K562 (cell line): ENCODE results near the gene NBPF8. TPM values are rescaled to one million over a fixed set of nuclear protein-coding genes. Genes with fewer than 3 reads are reported as not detected.
A peak's percentile ranks its signal among the peaks of the same experiment; 100 is the strongest.
"Not testable (repeated sequence)": the region's sequence is repeated elsewhere in the genome, so short reads cannot be mapped to it uniquely, and the experiment has no call there.

Source experiments
- ATAC-seq: fragments of 200-7000 bp; cut with Tn5 transposase; 3 replicates; pipeline ENCODE4 v1.9.1; 2020; ENCODE audit warnings: moderate library complexity
- BruUV-seq: library from RNA; stranded (reverse); fragments of 400-500 nt; replicated peaks from 2 replicates; lab custom pipeline; 2021; lab: Mats Ljungman, UMichigan
- CTCF ChIA-PET: fragments of 300-600 bp; formaldehyde crosslinking; extraction: SDS; loops from one replicate; lab custom pipeline; 2021; ENCODE audit warnings: low intra/inter-chr PET ratio; lab: Yijun Ruan, JAX
- POLR2A ChIA-PET: fragments of 300-600, 350-650 bp; sonication (Branson Sonifier 250); formaldehyde crosslinking; extraction: SDS; loops from one replicate; lab custom pipeline; 2021; ENCODE audit warnings: antibody characterized with exemption, inconsistent platforms; lab: Yijun Ruan, JAX
- DNase-seq, 4 experiments: peaks; one replicate each; pipeline versions ENCODE4 v3.0.0 to v3.0.0-alpha.2; 2011 to 2018; ENCODE audit warnings: low spot score in 3 of 4, mixed read lengths in 3 of 4; ENCODE audit errors: extremely low read depth in 1 of 4
- FAIRE-seq: peaks from 2 replicates; lab custom pipeline; 2011; peaks lifted over from hg19 to GRCh38; lab: Jason Lieb, UNC
- H2AFZ ChIP-seq: 2 replicates; pipeline ENCODE4 v1.6.0; 2011; ENCODE audit warnings: low read depth, low read length, control low read depth, inconsistent platforms
- H3K27ac ChIP-seq: fragments of 200-600 bp; 3 replicates; pipeline ENCODE4 v1.8.0; 2011; ENCODE audit warnings: low read depth, mild to moderate bottlenecking, control low read depth, inconsistent platforms, low read length, moderate library complexity, mixed read lengths; ENCODE audit errors: extremely low read depth
- H3K27me3 ChIP-seq, 2 experiments: fragments of 300-600 bp in 1 of 2; 2 replicates in 1 of 2; 3 replicates in 1 of 2; pipeline versions ENCODE4 v1.6.0 to v1.8.0; 2011; ENCODE audit warnings: inconsistent platforms in 2 of 2, low read length in 2 of 2, mild to moderate bottlenecking in 1 of 2, mixed read lengths in 1 of 2, moderate library complexity in 1 of 2; ENCODE audit not compliant: control insufficient read depth in 2 of 2, insufficient read depth in 2 of 2
- H3K36me3 ChIP-seq: fragments of 300-600 bp; 3 replicates; pipeline ENCODE4 v1.8.0; 2011; ENCODE audit warnings: mild to moderate bottlenecking, low read length, inconsistent platforms; ENCODE audit not compliant: control insufficient read depth, insufficient read depth
- H3K4me1 ChIP-seq, 2 experiments: fragments of 200-600 bp in 1 of 2; replicated peaks in 1 of 2; 2 replicates in 1 of 2; 3 replicates in 1 of 2; pipeline versions ENCODE4 v1.5.1 to v1.8.0; 2011; ENCODE audit warnings: inconsistent platforms in 2 of 2, low read length in 2 of 2, mild to moderate bottlenecking in 1 of 2, mixed read lengths in 1 of 2, moderate library complexity in 1 of 2; ENCODE audit not compliant: control insufficient read depth in 2 of 2, insufficient read depth in 2 of 2
- H3K4me2 ChIP-seq: 2 replicates; pipeline ENCODE4 v1.6.1; 2011; ENCODE audit warnings: low read length, control low read depth, inconsistent platforms, mixed read lengths; ENCODE audit not compliant: insufficient read depth
- H3K4me3 ChIP-seq: fragments of 200-600 bp; sonication (generic), shearing (Covaris generic); 2 replicates; pipeline ENCODE4 v1.5.1; 2016; ENCODE audit warnings: control low read depth, inconsistent platforms
- H3K79me2 ChIP-seq: fragments of 200-600 bp; 3 replicates; pipeline ENCODE4 v1.8.0; 2011; ENCODE audit warnings: low read length, inconsistent platforms; ENCODE audit not compliant: control insufficient read depth, insufficient read depth
- H3K9ac ChIP-seq, 2 experiments: 2 replicates each; pipeline versions ENCODE4 v1.6.0 to v1.6.1; 2011; ENCODE audit warnings: low read depth in 2 of 2, low read length in 2 of 2, control low read depth in 1 of 2, inconsistent platforms in 1 of 2, mild to moderate bottlenecking in 1 of 2, mixed read lengths in 1 of 2; ENCODE audit not compliant: insufficient read depth in 1 of 2
- H3K9me1 ChIP-seq: one replicate; pipeline ENCODE4 v1.6.0; 2011; ENCODE audit warnings: inconsistent platforms, mild to moderate bottlenecking, low read length, moderate library complexity; ENCODE audit not compliant: control insufficient read depth, insufficient read depth
- H3K9me3 ChIP-seq: replicated peaks from 2 replicates; pipeline ENCODE4 v1.5.1; 2011; ENCODE audit warnings: low read depth, low read length, inconsistent platforms; ENCODE audit not compliant: control insufficient read depth, insufficient read depth
- H4K20me1 ChIP-seq: replicated peaks from 2 replicates; pipeline ENCODE4 v1.6.1; 2011; ENCODE audit warnings: low read length, inconsistent platforms, mixed read lengths; ENCODE audit not compliant: control insufficient read depth, insufficient read depth
- CBFA2T2 ChIP-seq: fragments of 450-650 bp; conservative IDR thresholded peaks from 2 replicates; pipeline ENCODE4 v1.6.1; 2017; ENCODE audit warnings: mild to moderate bottlenecking
- WGBS: fragments of 100-300 bp; shearing (Covaris generic); methylation state at CpG from one replicate; pipeline ENCODE4 v1.1.6; 2016; ENCODE audit warnings: low coverage, mixed read lengths; ENCODE audit not compliant: insufficient coverage; ENCODE audit errors: missing lambda C conversion rate; 5-methylcytosine and 5-hydroxymethylcytosine counted together
- in situ Hi-C: fragments of 300-500 bp; cut with MboI; formaldehyde crosslinking; loops from 4 replicates; pipeline ENCODE4 v1.15.0; 2018; ENCODE audit warnings: inconsistent platforms, mixed read lengths
- intact Hi-C: fragments of 100-400 bp; cut with micrococcal nuclease; formaldehyde crosslinking; loops from 2 replicates; pipeline ENCODE4 v1.14.2; 2022
- polyA plus RNA-seq, 8 experiments: library from polyadenylated mRNA; depleted of rRNA in 4 of 8; stranded (reverse) in 5 of 8; unstranded in 3 of 8; fragments of >200 nt; fragmentation: Nextera tagmentation in 2 of 8; fragmentation: Illumina TruSeq in 1 of 8; extraction: Ambion mirVana in 2 of 8; extraction: Trizol in 1 of 8; gene quantifications; 2 replicates each; pipeline versions ENCODE4 v1.2.1 to v1.2.3, GENCODE V29; 2011 to 2014; ENCODE audit warnings: inconsistent platforms in 1 of 8, missing spikeins in 1 of 8
- total RNA-seq, 7 experiments: library from RNA; depleted of rRNA in 6 of 7; stranded (reverse); fragments of >200 nt in 6 of 7; fragmentation: Illumina TruSeq in 2 of 7; extraction: Trizol in 2 of 7; gene quantifications; 2 replicates each; pipeline versions ENCODE4 v1.2.1 to v1.2.3, GENCODE V29; 2011 to 2021; ENCODE audit warnings: low replicate concordance in 1 of 7

The NBPF8 gene
- total and polyA plus RNA-seq, 9 of the 15 experiments (the other 6 are each of a cell fraction or from before 2014, with no cell fraction given) = 1.7 to 14.7 (median 7.1) TPM

DNA sequence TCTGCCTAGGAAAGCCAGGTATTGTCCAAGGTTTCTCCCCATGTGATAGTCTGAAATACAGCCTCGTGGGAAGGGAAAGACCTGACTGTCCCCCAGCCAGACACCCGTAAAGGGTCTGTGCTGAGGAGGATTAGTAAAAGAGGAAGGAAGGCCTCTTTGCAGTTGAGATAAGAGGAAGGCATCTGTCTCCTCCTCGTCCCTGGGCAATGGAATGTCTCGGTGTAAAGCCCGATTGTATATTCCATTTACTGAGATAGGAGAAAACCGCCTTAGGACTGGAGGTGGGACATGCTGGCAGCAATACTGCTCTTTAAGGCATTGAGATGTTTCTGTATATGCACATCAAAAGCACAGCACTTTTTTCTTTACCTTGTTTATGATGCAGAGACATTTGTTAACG lies 10.2 kb downstream of the NBPF8 start (continued):
- TF ChIP-seq CBFA2T2 = peak; percentile 81

DNA sequence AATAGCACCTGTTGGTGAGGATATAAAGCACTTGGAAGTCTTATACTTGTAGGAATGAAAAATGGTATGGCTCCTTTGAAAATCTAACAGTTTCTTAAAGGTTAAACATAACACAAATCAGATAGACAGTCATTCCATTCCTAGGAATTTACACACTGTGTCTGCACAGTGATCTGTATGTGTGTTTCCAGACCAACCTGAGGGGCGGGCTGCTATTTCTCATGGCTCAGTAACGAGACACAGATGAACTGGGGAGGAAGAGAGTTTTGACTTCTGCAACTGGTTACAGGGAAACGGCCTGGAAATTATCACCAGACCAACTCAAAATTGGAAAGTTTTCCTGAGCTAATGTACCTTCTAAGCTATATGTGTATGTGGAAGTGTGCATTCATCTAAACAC lies 16.8 kb downstream of the NBPF8 start:
- H3K9ac ChIP-seq, H2AFZ ChIP-seq, BruUV-seq, FAIRE-seq, H3K4me2 ChIP-seq, H3K27ac ChIP-seq, H4K20me1 ChIP-seq, in situ Hi-C loops, intact Hi-C loops, H3K36me3 ChIP-seq, H3K9me3 ChIP-seq, H3K27me3 ChIP-seq, H3K4me3 ChIP-seq, H3K79me2 ChIP-seq, CTCF ChIA-PET, H3K4me1 ChIP-seq, H3K9me1 ChIP-seq, POLR2A ChIA-PET, ATAC-seq, DNase-seq: not testable (repeated sequence)
- no CpG with 5 or more reads among the region's 3 CpGs for WGBS

DNA sequence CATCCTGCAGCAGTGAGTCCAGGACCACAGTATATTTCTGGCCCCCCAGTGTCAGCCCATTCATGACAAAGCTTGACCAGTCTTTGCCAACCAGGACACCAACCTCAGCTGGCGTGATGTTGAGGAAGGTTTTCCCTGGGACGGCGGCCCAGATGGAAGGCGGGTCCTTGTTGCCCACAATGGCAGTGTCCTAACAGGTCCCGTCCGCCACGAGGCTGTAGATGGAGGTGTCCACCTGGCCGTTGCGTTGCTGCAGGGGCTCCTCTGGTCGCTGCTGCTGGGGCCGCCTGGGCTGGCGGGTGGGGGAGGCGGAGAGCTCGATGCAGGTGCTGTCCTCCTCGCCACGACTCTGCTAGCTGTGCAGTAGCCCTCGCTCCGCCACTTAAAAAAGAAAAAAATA lies 19.0 kb downstream of the NBPF8 start:
- H3K9me1 ChIP-seq, FAIRE-seq, H3K4me1 ChIP-seq, H3K79me2 ChIP-seq, CTCF ChIA-PET, ATAC-seq, H3K9me3 ChIP-seq, H3K4me3 ChIP-seq, DNase-seq, H3K27ac ChIP-seq, H3K4me2 ChIP-seq, in situ Hi-C loops, BruUV-seq, POLR2A ChIA-PET, H3K9ac ChIP-seq, H3K27me3 ChIP-seq, H3K36me3 ChIP-seq, intact Hi-C loops, H4K20me1 ChIP-seq, H2AFZ ChIP-seq: not testable (repeated sequence)
- 95% methylated on average over 9 of the region's 18 CpGs for WGBS
